ENCODE results near the gene ERLEC1.

- TF ChIP-seq POLR2A (IDR thresholded peaks at IDR 0.05; ENCODE audit: low read length): no peak
- no peak for TF ChIP-seq GATA1 (IDR thresholded peaks at IDR 0.05; ENCODE audit: low read depth, low read length)
Observed at GRCh38 chr2:53737091-53737490, 49.8 kb upstream of the ERLEC1 start.

All from erythroblast (primary cell).